Skeletal muscle cell (primary cell): ENCODE data around the gene COG1.

Source experiments
- DNase-seq: peaks from one replicate; pipeline ENCODE4 v3.0.0-alpha.2; 2010; ENCODE audit warnings: low read depth
- H3K4me3 ChIP-seq: 2 replicates; pipeline ENCODE4 v1.5.1; 2011; ENCODE audit warnings: low read depth, mild to moderate bottlenecking, control low read depth, low read length, moderate library complexity

COG1 gene

DNA sequence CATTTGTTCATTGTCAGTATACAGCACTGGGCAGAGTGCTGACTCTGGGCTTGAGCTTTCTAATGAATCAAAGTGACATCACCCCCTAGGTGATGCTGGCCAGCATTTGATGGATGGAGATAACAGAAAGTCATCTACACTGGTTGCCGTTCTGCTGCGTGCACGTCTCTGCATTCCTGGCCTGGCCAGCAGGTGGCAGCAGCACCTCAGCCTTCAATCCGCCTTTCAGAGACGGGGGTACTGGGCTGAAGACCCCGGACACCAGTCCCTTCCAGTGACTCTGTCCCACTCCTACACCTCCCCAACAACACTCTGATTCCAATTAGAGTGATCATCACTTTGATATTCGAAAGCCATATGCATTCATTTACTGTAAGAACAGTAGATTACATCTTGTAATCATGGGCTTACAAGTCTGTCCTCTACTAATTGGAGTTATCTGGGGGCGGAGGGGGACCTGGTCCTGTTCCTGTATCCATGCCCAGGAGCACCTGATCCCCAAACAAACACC lies 62.9 kb downstream of the COG1 start:
- no peak for DNase-seq
- no peak overlapping the region for H3K4me3 ChIP-seq

DNA sequence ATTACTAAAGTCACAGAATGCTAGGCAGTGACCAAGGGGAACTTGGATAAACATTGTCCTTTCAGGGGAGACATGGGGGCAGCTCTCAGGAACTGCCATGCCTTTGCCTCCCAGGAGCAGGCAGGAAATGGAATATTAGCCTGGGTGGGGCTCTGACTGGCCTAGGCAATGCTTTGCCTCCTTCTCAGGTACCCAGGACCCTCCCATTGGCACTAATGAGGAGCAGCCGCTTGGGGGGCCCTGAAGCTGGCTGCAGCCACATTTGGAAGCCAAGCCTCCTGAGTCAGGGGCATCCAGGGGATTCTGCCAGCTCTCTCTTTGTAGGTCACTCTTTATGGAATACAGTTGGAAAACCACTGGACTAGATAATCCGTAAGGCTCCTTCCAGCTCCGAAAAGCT lies 63.4 kb downstream of the COG1 start:
- H3K4me3 ChIP-seq, result no peak overlapping the region
- no peak for DNase-seq

DNA sequence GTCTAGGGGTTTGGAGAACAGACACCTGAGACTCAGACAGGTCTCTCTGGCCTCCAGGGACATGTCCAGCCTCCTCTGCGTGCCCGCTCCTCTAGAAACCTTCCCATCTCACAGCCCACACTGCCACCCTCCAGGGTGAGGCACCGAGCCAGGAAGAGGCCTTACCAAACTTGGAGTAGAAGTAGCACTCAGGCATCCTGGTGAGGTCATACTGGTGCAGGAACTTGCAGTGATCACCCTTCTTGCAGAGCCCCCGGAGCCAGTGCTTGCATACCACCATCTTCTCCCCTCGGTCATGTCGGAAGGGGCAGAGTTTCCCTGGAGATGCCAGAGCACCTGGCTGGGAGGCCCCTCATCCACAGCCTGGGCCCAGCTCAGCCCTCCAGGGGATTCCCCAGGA lies 64.7 kb downstream of the COG1 start:
- no peak overlapping the region for H3K4me3 ChIP-seq
- DNase-seq, result no peak
